Transverse colon (tissue), 4 donors: Measurements from ENCODE around the gene UBASH3A. TPM values are rescaled to one million over a fixed set of nuclear protein-coding genes. Genes with fewer than 3 reads are reported as not detected.
"Not testable (repeated sequence)": the region's sequence is repeated elsewhere in the genome, so short reads cannot be mapped to it uniquely, and the experiment has no call there.

Source experiments
- DNase-seq: peaks from one replicate; pipeline ENCODE4 v3.0.0-alpha.2; 2019
- H3K27ac ChIP-seq, 4 donors: fragments of 200-600 bp; sonication (generic); 2 replicates each; pipeline ENCODE4 v1.5.1; 2016 to 2018; ENCODE audit warnings: inconsistent platforms in 4 of 4
- H3K27me3 ChIP-seq: fragments of 200-600 bp; sonication (generic); 2 replicates; pipeline ENCODE4 v1.5.1; 2017; ENCODE audit warnings: inconsistent platforms
- H3K36me3 ChIP-seq, 4 donors: fragments of 200-600 bp; sonication (generic); 2 replicates each; pipeline ENCODE4 v1.5.1; 2017 to 2019; ENCODE audit warnings: inconsistent platforms in 4 of 4
- H3K4me1 ChIP-seq, 4 donors: fragments of 200-600 bp; sonication (generic); 2 replicates each; pipeline ENCODE4 v1.5.1; 2017 to 2020; ENCODE audit warnings: inconsistent platforms in 4 of 4
- H3K4me3 ChIP-seq, 4 donors: fragments of 200-600 bp; sonication (generic); 1 replicate in 1 of 4; 2 replicates in 3 of 4; pipeline versions ENCODE4 v1.5.1 to v1.6.1; 2017 to 2019; ENCODE audit warnings: inconsistent platforms in 4 of 4
- H3K9me3 ChIP-seq, 2 donors: fragments of 200-600 bp; sonication (generic); 2 replicates each; pipeline ENCODE4 v1.5.1; 2017 to 2019; ENCODE audit warnings: inconsistent platforms in 2 of 2
- CTCF ChIP-seq, 5 experiments: fragments of 200-600 bp in 3 of 5; fragments of 450-650 bp in 2 of 5; sonication (generic) in 3 of 5; IDR thresholded peaks; 1 replicate in 2 of 5; 2 replicates in 3 of 5; pipeline ENCODE4 v1.5.1; 2016 to 2017; ENCODE audit warnings: antibody characterized with exemption in 5 of 5, inconsistent platforms in 3 of 5, mild to moderate bottlenecking in 2 of 5, moderate library complexity in 1 of 5
- EP300 ChIP-seq: sonication (generic); formaldehyde crosslinking; IDR thresholded peaks from one replicate; pipeline ENCODE4 v1.6.1; 2017; ENCODE audit warnings: antibody characterized with exemption, low read depth
- POLR2A ChIP-seq: fragments of 450-650 bp; IDR thresholded peaks from one replicate; pipeline ENCODE4 v1.6.1; 2016; ENCODE audit warnings: antibody characterized with exemption, mild to moderate bottlenecking, moderate library complexity
- POLR2AphosphoS5 ChIP-seq, 3 donors: sonication (generic); formaldehyde crosslinking; IDR thresholded peaks; one replicate each; pipeline ENCODE4 v1.6.1; 2016; ENCODE audit warnings: antibody characterized with exemption in 3 of 3
- WGBS, 2 donors: methylation state at CpG; one replicate each; pipeline ENCODE4 v1.1.5; 2018; ENCODE audit warnings: low coverage in 1 of 2; 5-methylcytosine and 5-hydroxymethylcytosine counted together
- in situ Hi-C, 4 donors: fragments of 200-750 bp; cut with MboI; loops; one replicate each; pipeline versions ENCODE4 v1.15.0 to v1.15.1; 2017; ENCODE audit warnings: low sequenced_read_pairs in 3 of 4, low pct_ligation_motif_present in 1 of 4, low pct_unique_long_range_greater_than_20kb in 1 of 4
- intact Hi-C: fragments of 100-400 bp; cut with DNase I; formaldehyde crosslinking; loops from one replicate; pipeline ENCODE4 v1.15.1; 2023; ENCODE audit warnings: low total_unique reads
- total RNA-seq, 4 donors: library from RNA; depleted of rRNA; stranded (reverse); fragments of >200 nt; gene quantifications; one replicate each; pipeline ENCODE4 v1.1.0, GENCODE V29; 2016

UBASH3A gene
- total RNA-seq, 4 donors from 2014 or later = 0.37 to 3.0 (median 0.82) TPM; not detected in 1

GRCh38 chr21:42406866-42407265, 3.2 kb downstream of the UBASH3A start:
- Histone ChIP-seq H3K9me3 (no peaks in the 10 kb centered on the region), H3K36me3 (no peaks in the 10 kb centered on the region), H3K27me3 (no peaks in the 10 kb centered on the region), H3K4me1 (no peaks in the 10 kb centered on the region), H3K4me3 (no peak overlapping the region), H3K27ac (no peak overlapping the region)
- 79% methylated on average over 7 of the region's 7 CpGs; no CpG with 5 or more reads in 1 of the 2 donors for WGBS, 2 donors
- intact Hi-C loops = no loop called here
- in situ Hi-C loops = no loop called here
- TF ChIP-seq POLR2A (no peak), POLR2AphosphoS5 (IDR thresholded peaks at IDR 0.05) (no peak), CTCF (IDR thresholded peaks at IDR 0.05) (no peak), EP300 (no peak)
- no peak for DNase-seq

GRCh38 chr21:42407476-42407875, 3.8 kb downstream of the UBASH3A start:
- Histone ChIP-seq H3K4me1 (no peaks in the 10 kb centered on the region), H3K9me3 (no peaks in the 10 kb centered on the region), H3K27me3 (no peaks in the 10 kb centered on the region), H3K4me3 (no peak overlapping the region), H3K27ac (no peak overlapping the region), H3K36me3 (no peaks in the 10 kb centered on the region)
- DNase-seq = no peak
- intact Hi-C loops = no loop called here
- 88 to 92% methylated on average over 1 to 5 of the region's 5 CpGs for WGBS, 2 donors
- TF ChIP-seq POLR2AphosphoS5 (IDR thresholded peaks at IDR 0.05) (no peak), EP300 (no peak), POLR2A (no peak), CTCF (IDR thresholded peaks at IDR 0.05) (no peak)
- in situ Hi-C loops = no loop called here

GRCh38 chr21:42408718-42409117, 5.0 kb downstream of the UBASH3A start:
- H3K36me3 ChIP-seq, H3K4me3 ChIP-seq, DNase-seq, H3K27me3 ChIP-seq, intact Hi-C loops, H3K27ac ChIP-seq, in situ Hi-C loops, H3K9me3 ChIP-seq, H3K4me1 ChIP-seq: not testable (repeated sequence)
- 76 to 84% methylated on average over 5 of the region's 5 CpGs for WGBS, 2 donors

GRCh38 chr21:42409366-42409765, 5.7 kb downstream of the UBASH3A start:
- Histone ChIP-seq H3K27me3 (no peaks in the 10 kb centered on the region), H3K4me1 (no peaks in the 10 kb centered on the region), H3K9me3 (no peaks in the 10 kb centered on the region), H3K27ac (no peak overlapping the region), H3K36me3 (no peaks in the 10 kb centered on the region), H3K4me3 (no peak overlapping the region)
- no peak for TF ChIP-seq EP300
- no peak for TF ChIP-seq POLR2AphosphoS5 (IDR thresholded peaks at IDR 0.05)
- TF ChIP-seq CTCF (IDR thresholded peaks at IDR 0.05) = no peak
- no peak for TF ChIP-seq POLR2A
- no peak for DNase-seq
- in situ Hi-C loops (no loop called here), intact Hi-C loops (no loop called here)
- WGBS, 2 donors = 84 to 100% methylated on average over 4 to 7 of the region's 7 CpGs

GRCh38 chr21:42411197-42411869, 7.6 kb downstream of the UBASH3A start:
- DNase-seq = no peak
- Histone ChIP-seq H3K4me1 (no peaks in the 10 kb centered on the region), H3K4me3 (no peak overlapping the region), H3K36me3 (no peaks in the 10 kb centered on the region), H3K27me3 (no peaks in the 10 kb centered on the region), H3K27ac (no peak overlapping the region), H3K9me3 (no peaks in the 10 kb centered on the region)
- no peak for TF ChIP-seq POLR2AphosphoS5 (IDR thresholded peaks at IDR 0.05)
- 65 to 100% methylated on average over 1 to 7 of the region's 7 CpGs for WGBS, 2 donors
- in situ Hi-C loops = no loop called here
- intact Hi-C loops = no loop called here
